Pons (tissue), 1 donor: ENCODE measurements around the gene ADARB1.

ENCODE experiments used
- DNase-seq: peaks from one replicate; pipeline ENCODE4 v3.0.0-alpha.2; 2016; ENCODE audit warnings: low spot score

The ADARB1 gene

GRCh38 chr21:45169682-45170081, 95.3 kb downstream of the ADARB1 start:
- DNase-seq, result no peak

DNA sequence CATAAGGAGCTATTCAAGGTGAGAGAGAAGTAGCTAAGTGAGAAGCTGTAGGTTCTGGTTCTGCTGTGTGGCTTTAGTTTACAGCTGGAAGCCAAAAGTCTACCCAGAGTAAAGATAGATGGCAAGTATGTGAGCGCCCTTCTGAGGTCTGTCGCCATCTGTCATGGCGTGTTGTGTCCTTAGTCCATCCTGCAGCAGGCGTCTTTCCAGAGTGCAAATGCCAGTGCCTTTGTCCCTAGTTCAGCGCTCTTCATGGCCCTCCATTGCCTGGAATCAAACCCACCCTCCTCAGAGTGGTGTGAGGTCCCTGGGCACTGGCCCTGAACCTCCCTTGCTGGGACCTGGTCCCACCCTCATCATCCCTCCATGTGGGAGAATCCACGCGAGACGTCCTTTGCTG, 96.6 kb downstream of the ADARB1 start:
- DNase-seq, result no peak

DNA sequence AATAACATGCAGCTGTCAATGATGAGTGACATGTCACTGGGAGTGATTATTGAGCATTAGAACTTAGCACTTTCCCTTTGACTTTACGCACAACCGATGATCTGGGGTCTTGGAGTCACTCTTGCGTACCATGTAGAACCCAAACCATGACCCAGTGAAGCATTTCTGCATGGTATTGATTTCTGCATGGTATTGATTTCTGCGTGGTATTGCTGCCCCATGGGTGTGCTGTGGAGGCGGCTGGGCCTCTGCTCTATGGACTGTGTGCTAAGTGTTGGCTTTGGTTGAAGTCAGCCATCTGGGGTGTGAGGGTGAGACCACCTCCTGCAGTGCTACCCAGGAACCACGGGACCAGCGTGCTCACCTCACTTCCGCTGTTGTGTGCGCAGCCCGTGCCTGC, 98.0 kb downstream of the ADARB1 start:
- no peak for DNase-seq

DNA sequence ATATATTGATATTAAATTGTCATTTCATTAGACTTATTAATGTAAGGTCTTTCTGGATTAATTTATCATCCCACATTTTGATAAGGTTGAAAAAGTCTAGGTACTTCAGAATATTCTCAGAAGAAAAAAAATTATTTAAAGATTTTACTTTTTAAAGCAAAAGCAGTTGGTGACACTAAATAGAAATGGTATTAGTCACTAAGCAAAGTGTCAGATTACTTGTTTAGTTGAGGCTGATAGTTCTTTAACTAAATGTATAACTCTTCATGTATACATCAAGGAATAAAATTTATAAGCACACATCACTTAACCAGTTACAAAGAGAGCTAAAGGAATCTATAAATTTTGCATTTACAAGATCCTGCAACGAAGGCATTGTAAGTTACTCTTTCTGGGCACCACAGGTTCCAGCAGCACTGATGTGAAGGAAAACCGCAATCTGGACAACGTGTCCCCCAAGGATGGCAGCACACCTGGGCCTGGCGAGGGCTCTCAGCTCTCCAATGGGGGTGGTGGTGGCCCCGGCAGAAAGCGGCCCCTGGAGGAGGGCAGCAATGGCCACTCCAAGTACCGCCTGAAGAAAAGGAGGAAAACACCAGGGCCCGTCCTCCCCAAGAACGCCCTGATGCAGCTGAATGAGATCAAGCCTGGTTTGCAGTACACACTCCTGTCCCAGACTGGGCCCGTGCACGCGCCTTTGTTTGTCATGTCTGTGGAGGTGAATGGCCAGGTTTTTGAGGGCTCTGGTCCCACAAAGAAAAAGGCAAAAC, 101.1 kb downstream of the ADARB1 start:
- no peak for DNase-seq

DNA sequence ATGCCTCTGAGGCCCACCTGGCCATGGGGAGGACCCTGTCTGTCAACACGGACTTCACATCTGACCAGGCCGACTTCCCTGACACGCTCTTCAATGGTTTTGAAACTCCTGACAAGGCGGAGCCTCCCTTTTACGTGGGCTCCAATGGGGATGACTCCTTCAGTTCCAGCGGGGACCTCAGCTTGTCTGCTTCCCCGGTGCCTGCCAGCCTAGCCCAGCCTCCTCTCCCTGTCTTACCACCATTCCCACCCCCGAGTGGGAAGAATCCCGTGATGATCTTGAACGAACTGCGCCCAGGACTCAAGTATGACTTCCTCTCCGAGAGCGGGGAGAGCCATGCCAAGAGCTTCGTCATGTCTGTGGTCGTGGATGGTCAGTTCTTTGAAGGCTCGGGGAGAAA, 101.8 kb downstream of the ADARB1 start:
- DNase-seq, result no peak

DNA sequence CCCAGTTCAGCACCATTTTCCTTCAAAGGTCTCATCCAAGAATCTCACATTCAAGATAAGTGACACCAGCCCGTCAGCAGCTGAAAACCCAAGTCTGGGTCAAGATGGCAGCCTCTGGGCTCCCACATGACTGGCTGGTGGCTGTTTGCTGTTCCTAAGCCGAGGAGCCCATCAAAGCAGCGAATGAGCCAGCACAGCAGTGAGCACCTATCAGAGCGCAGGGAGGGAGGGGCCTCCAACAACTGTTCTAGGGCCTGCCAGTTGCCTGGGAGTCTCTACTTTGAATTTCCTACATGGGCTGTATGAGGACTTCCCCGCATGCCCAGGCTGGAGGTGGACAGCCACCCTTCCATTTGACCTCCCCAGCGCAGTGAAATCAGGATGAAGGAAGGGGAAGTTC, 102.7 kb downstream of the ADARB1 start:
- no peak for DNase-seq

DNA sequence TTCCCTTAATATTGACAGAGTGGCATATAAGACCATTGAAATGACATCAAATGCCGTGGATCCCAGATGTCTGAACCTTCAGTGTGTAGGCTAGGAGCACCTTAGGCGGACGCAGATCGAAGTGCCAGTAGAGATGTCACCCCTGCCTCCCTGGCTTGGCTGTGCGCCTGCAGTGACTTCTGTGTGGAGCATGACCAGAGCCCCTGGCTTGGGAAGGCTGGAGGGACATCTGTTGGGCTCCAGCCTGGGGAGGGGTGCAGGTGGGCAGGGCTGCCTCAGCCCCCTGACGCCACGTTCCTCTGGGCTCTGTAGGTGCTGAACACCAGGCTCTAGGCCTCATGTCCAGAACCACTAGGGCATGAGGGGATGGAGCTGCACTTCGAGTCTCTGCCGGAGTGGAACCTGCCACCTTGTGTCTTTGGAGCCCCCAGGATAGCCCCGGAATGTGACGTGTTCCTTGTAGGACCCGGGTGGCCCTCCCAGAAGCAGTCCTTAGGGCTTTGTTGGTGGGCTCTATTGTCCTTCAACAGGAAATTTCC, 103.8 kb downstream of the ADARB1 start:
- no peak for DNase-seq

DNA sequence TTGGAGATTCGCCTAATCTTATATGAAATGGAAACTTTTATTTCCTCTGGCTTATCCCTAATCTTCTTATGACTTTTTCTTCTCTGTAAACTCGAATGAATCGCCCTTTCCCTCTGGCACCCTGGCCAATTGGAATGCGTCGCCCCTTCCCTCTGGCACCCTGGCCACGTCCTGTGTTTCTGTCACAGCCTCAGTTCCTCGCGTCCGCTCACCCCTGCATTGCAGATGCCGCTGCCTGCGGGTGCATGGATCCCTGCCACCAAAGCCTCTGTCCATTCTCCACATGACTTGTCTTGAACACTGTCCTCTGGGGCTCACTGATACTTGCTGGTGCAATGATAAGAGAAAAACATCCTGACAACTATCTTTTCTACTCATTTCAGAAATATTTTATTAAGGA, 104.6 kb downstream of the ADARB1 start:
- no peak for DNase-seq

GRCh38 chr21:45179568-45180245, 105.3 kb downstream of the ADARB1 start:
- no peak for DNase-seq

- DNase-seq, result no peak
Observed at GRCh38 chr21:45180246-45180599, 105.8 kb downstream of the ADARB1 start.

DNA sequence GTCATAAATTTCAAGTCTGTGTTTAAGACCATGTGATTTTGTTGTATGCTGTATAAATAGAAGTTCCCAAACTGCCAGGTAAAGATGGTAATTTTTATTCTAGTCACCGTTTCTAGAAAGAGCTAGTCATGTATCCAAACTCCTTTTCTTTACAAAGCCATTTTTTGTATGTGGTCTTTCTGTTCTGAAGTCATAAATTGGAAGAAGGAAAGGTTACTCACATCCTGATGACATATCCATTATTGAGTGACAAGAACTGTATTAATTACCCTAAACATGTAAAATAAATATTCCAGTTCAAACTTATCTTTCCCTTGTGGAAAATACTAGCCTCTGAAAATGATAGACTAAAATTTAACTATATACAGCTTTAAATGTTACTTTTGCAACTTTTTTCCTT, 108.6 kb downstream of the ADARB1 start:
- DNase-seq, result no peak

GRCh38 chr21:45183852-45184251, 109.5 kb downstream of the ADARB1 start:
- DNase-seq, result no peak

- no peak for DNase-seq
Observed at GRCh38 chr21:45184869-45185268, 110.5 kb downstream of the ADARB1 start.

GRCh38 chr21:45186709-45187108, 112.3 kb downstream of the ADARB1 start:
- no peak for DNase-seq

GRCh38 chr21:45187646-45188045, 113.3 kb downstream of the ADARB1 start:
- DNase-seq, result no peak

DNA sequence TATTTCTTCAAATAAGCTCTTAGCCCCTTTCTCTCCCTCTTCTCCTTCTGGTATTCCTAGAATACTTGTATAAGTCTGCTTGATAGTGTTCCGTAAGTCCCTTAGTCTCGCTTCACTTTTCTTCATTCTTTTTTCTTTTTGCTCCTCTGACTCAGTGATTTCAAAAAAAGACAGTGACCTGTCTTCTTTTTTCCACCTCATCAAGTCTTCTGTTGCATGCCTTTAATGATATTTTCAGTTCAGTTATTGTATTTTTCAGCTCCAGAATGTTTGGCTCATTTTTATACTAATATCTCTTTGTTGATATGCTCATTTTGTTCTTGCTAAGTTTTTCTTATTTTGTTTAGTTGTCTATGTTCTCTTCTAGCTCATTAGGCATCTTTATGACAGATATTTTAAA, 115.6 kb downstream of the ADARB1 start:
- DNase-seq, result no peak

GRCh38 chr21:45192332-45192731, 118.0 kb downstream of the ADARB1 start:
- no peak for DNase-seq

DNA sequence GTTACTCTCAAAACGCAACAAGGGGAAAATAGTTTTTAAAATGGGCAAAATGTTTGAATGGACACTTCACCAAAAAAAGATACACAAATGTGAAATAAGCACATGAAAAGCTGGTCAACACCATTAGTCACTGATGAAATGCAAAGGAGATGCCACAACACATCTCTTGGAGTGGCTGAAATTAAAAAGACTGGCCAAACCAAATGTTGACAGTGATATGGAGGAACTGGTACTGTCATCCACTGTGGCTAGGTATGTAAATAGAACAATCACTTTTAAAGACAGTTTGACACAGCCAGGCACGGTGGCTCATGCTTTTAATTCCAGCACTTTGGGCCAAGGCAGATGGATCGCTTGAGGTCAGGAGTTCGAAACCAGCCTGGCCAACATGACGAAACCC, 122.2 kb downstream of the ADARB1 start:
- no peak for DNase-seq

DNA sequence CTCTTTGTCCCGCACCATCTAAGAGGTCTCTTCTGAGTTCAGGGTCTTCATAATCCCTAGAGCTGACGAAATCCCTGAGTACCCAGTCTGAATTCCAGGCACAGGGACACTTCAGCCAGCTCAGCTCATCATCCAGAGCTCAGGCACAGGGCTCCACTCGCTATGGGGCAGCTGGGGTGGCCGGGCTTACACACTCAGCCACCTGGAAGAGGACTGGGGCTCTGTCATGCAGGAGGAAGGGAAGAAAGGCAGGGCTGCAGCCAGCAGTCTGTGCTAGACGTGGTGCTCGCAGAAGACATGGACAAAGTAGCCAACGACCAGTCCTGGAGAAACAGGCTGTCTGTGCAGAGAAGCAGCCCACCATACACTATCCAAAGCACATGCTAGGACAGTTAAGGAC, 124.8 kb downstream of the ADARB1 start:
- no peak for DNase-seq

- DNase-seq, result no peak
Observed at GRCh38 chr21:45200031-45200430, 125.7 kb downstream of the ADARB1 start.

DNA sequence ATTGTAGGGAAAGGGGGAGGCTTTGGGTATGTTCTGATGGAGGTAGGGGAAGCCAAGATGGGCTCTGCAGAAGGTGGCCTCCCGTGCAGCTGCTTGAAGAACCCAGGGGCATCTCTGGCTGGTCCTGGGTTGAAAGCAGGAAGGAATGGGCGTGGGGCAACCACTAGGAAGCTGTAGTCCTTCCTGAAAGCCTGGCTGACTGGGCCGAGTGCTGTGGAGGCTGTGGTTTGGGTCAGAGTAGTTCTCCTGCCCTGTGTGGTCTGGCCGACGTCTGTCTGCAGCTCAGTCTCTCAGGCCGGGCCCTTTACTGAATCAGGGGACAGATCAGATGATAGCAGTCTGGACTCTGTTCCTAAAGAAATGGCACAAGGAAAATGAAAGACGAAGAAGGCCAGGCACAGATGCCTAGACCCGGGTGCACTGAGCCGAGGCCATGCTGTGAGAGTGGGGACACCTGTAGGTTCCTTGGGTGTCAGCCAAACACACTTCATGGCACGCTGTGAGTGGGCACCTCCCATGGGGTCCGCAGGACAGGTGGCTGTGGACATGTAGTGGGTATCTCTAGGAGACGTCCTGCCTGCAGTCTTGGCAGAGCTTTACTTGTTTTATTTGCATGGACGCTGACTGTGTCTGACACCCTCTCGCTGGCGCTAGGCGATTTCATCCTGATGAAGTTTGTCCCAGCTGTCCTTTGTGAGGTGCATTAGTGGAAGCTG, 126.4 kb downstream of the ADARB1 start:
- DNase-seq, result no peak

DNA sequence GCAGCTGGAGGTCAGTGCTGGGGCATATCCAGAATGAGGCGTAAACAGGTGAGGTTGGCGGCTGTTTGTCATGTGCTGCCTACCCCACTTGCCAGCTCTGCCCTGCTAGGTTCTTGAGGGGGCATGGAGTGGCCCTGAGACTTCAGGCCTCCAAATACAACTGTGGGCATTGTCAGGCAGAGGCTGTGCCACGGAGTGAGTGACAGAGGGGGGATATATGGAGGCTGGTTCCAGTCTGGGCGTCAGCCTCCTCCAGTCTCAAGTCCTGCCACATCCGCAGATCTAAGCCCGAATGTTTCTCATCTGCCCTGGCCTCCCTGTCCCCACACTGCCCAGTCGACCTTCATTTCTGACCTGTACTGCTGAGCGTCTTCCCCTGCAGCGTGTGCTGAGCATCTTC, 128.0 kb downstream of the ADARB1 start:
- no peak for DNase-seq

GRCh38 chr21:45202889-45203288, 128.5 kb downstream of the ADARB1 start:
- DNase-seq, result no peak
